Measurements from ENCODE around the gene ITPR1.

ITPR1 gene

DNA sequence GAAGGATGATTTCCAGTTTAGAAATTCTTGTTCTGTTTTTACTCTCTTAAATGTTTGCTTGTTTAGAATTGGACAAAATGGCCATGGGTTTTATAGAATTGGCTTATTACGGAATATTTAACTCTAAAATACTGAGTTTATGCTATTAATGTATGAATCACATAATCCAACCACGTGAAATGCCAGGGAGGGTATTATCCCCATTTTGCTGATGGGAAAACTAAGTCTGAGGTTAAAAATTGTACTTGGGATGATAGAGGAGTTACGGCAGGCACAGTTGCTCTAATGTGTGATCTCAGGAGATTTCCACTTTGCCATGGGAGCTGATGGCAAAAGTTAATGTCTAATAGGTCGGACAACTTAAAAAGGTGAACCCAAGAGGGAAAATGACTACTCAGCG, 194.4 kb downstream of the ITPR1 start:
- DNase-seq, result no peak

DNA sequence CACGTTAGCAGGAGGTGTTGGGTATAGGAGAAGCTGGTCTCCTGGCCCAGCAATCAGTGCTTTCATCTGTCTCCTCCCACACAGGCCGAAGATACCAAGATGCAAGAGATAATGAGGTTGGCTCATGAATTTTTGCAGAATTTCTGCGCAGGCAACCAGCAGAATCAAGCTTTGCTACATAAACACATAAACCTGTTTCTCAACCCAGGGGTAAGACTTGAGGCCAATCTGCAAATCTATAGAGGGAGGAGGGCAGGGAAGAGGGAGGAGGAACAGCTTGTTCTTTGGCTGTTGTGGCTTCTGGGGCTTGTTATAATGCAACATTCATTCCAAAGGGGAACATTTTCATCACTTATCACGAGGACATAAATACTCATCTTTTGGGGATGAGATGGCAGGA, 195.3 kb downstream of the ITPR1 start:
- DNase-seq, result no peak

DNA sequence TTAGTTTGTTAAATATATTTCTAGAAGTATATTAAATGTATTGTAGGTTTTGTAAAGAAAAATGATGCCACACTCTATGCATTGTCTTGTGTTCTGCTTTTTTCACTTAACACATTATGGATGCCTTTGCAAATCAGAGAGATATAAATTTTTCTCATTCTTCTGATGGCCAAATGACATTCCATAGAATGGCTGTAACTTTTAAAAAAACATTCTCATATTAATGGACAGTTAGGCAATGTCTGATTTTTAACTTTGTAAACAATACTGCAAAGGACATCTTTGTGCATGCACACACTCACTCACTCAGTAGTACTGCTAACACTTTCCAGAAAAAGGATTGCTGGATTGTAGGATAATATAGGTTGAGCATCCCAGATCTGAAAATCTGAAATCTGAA, 195.9 kb downstream of the ITPR1 start:
- no peak for DNase-seq

DNA sequence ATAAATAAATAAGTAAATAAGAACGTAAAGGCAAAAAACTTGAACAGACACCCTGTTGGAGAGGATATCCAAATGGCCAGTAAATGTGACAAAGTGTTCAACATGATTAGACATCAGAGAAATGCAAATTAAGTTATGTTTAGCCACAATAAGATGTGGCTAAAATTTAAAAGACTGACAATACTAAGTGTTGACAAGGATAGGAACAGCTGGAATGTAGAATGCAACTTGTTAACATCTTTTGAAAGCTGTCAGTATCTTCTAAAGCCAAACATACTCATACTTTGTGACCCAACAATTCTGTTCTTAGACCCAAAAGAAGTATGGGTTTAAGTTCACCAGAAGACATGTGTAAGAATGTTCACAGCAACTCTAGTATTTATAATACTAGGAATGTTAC, 197.1 kb downstream of the ITPR1 start:
- DNase-seq, result no peak

DNA sequence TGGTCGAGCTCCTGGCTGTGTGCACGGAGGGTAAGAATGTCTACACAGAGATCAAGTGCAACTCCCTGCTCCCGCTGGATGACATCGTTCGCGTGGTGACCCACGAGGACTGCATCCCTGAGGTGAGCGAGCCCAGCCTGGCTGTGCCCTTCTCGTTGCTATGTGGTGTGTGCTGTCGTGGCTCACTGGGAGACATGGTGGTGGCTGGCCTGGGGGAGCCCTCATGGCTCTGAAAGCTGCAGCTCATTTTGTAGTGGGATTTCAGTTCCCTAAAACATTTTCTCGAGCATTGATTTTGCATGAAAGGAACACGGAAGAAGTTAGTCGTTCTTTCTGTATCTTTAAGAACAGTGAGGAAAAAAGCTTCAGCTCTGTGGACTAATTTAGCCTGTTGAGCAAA, 200.5 kb downstream of the ITPR1 start:
- DNase-seq, result no peak

DNA sequence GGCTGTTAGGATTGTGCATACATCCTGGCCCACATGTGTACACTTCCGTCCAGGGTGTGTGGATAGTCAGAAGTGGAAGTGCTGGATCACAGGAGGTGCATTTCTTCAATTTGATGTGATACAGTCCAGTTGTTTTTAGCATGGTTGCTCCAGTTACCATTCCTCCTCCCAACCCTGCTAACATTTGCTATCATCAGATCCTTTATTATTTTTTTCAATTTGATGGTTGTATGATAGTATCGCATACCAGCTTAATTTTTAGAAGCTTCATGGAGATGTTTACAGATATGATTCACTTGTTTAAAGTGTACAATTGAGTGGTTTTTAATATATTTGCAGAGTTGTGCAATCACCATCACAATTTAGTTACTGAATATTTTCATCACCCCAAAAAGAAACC, 202.7 kb downstream of the ITPR1 start:
- no peak for DNase-seq

DNA sequence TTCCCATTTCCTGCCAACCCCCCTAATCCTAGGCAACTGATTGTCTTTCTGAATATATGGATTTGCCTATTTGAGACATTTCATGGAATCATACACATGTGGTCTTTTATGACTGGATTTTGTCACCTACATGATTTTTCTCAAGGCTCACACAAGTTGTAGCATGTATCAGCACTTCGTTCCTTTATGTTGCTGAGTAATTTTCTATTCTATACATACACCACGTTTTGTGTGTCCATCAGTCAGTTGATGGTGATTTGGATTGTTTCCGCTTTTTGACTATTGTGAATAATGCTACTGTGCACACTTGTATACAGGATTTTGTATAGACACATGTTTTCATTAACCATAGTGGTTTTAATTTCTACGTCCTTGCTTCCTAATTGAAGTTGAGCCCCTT, 203.1 kb downstream of the ITPR1 start:
- DNase-seq, result no peak

DNA sequence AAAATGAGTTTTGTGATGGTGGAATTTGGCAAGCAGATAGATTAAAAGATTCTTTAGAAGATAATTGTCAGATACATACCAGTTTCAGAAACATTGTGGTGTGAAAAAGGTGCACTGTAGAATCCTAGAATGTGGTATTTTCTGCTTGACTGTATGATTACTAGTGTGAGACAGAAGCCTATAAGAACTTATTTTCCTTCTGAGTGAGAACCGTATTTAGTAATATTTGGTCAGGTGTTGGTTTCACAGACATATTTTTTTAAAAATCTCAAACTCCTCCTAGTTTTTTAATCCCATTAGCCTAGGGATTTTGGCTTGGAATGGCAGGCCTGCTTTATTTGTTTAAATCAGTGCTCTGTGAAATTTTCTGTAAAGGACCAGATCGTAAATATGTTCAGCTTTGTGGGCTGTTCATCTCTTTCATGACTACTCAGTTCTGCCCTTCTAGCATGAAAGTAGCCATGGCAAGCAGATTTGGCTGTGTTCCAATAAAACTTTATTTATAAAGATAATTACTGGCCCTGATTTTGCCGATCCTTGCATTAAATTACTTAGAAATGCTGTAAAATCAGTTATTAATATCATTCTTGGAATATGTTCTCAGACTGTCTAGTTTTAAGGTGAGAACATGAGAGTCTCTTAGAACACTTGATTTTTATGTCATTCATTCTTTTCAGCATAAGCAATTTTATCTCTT, 205.1 kb downstream of the ITPR1 start:
- no peak for DNase-seq

DNA sequence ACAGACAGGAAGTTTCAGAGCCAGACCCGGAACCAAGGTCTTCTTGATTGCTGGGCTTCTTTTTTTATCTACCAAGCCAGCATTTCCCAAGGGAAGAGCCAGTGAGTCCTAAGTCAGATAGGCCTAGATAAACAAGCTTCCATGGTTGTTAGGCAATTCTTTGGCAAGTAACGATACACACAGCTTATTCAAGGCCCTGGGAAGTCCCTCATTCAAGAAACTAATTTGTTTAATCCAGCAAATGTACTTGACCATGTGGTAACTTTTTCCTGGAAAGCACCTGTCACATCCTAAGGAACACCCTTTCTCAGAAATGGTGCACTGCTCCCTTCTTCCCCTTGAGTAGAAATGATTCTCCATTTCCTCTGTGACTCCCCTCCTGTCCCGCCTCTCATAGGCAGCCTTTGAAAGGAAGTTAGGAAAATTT, 209.9 kb downstream of the ITPR1 start:
- DNase-seq, result peak in 1 of 5 donors; percentile 23

DNA sequence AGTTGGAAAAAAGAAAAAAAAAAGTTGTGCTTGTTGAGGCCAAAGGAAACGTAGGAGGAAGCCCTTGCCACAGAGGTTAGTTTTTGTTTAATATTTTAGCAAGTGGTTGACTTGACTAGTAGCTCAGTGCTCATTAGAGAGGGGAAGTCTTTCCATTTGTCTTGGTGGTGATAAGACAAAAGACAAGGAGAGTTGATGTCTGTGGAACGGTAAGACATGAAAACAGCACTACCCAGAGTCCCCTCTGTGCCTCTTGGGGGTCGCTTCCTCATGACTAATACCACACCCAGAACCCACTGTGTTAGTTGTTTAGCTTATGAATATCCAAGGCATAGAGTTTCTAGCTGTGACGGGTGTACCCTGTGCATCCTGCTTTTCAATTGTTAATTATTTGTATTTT, 211.4 kb downstream of the ITPR1 start:
- no peak for DNase-seq

DNA sequence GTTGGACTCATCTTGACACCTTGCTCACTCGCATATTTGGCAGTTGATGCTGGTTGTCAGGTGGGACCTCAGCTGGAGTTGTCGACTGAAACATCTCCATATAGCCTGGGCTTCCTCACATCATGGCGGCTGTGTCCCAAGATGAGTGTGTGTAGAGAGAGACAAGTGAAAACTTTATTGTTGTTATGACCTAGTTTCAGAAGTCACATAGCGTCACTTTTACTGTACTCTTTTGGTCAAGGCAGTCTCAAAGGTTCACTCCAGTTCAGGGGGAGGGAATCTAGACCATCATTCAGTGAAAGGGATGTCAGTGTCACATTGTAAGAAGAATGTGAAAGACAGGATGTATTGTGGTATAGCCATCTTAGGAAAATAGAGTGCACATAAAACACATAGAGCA, 214.2 kb downstream of the ITPR1 start:
- DNase-seq, result no peak

DNA sequence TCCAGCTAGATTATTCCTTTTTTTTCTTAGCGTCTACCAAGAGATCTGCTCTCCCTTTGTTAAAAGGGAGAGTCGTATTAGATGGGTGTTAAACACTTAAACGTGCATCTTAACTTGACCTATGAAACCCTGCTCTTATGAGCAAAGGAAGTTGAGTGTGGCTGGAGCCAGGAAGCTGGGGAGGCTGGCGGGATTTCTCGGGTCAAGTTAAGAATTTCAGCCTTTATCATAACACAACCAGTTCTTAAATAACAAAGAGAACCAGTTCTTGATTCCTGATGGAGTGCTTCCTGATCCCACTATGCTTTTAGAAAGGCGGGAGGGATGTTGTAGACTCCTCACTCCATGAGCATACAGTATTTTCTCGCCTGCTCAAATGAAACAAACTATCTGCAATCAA, 215.1 kb downstream of the ITPR1 start:
- no peak for DNase-seq

DNA sequence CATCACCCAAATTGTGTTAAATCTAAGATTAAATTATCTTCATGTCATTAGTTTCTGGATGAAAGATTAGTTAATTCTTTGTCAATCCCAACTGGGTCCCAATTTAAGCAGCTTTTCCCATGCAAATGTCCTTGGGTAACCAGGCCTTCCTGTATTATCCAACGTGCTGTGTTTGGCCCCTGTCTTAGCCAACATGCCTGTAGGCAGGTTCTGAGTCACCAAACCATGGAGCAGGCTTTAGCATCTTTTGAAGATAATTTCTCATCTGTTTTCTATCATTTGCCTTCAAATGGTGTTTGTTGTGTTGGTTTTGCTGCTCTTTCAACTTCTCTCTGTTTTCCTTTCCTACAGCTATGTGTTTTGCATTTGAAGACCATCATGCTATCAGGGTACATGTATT, 216.2 kb downstream of the ITPR1 start:
- no peak for DNase-seq

DNA sequence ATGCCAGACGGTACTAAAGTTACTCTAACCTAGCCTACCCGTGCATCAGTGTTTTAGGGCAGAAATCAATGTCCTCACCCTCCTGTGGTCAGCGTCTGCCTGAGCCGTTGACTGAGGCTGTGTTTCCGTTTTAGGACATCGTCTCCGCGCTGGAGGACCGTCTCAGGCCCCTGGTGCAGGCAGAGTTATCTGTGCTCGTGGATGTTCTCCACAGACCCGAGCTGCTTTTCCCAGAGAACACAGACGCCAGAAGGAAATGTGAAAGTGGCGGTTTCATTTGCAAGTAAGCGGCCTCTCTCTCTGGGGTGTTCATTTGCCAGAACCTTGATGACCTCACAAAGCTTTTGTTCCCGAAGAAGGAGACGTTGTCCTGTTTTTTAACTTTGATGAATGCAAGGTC, 217.0 kb downstream of the ITPR1 start:
- no peak for DNase-seq

DNA sequence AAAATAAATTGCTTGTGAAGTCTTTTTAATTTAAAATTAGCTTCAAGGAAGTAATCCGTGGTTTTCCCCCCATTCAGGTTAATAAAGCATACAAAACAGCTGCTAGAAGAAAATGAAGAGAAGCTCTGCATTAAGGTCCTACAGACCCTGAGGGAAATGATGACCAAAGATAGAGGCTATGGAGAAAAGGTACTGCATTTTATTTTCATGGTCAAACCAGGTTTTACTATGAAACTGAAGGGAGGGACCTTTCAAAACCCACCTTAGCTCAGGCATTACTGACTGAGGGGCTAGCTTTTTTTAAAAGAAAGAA, 218.5 kb downstream of the ITPR1 start:
- no peak for DNase-seq

DNA sequence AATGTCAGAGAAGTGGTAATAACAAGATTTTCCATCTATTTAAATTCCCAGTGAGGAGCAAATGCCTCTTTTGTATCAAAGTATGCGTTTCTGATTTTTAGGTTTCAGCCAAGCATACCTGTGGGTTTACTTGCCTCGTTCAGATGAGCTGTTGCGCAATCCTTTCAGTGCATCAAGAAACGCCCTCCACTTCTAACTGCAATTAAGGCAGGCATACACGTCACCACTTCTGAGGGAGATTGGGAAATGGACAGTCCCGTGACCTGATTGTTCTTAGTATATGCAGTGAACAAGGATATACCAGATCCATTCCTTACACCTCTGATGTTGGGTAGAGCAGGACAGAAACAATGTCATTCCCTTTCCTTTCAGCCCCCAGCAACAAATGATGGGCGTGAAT, 219.0 kb downstream of the ITPR1 start:
- no peak for DNase-seq

DNA sequence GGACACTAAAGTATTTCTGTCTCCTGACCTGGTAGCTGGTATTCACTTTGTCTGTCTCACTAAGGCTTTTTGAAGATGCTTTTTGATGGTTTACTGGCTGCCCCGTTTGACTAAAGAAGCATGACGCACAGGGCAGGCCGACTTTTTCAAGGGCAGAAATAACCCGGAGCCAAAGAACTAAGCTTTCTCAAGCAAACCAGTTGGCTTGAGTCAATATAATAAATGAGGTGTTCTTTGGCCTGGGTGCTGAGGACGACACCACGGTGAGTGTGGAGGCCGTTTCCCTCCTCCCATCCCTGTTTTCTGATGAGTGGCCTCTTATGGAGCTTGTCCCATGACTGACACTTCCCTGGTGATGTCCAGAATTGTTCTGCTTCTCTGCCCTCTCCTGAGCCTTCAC, 220.9 kb downstream of the ITPR1 start:
- DNase-seq, result no peak

DNA sequence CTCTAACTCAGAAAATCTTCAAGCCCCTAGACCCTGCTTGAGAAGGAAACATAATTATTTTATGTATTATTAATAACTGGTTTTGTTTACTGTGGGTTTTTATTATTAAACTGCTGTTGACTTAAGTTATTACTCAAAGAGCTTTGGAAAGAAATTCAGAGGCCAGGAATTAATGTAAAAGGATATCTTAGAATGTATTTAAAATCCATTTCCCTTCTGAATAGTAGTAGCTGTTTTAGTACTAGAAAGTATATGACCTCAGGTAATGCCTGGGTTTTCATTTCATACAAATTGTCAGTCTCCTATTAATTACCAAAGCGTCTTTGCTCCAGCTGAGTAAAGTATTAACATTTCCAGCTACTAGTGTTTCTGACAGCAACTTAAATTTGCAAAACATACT, 223.1 kb downstream of the ITPR1 start:
- no peak for DNase-seq

DNA sequence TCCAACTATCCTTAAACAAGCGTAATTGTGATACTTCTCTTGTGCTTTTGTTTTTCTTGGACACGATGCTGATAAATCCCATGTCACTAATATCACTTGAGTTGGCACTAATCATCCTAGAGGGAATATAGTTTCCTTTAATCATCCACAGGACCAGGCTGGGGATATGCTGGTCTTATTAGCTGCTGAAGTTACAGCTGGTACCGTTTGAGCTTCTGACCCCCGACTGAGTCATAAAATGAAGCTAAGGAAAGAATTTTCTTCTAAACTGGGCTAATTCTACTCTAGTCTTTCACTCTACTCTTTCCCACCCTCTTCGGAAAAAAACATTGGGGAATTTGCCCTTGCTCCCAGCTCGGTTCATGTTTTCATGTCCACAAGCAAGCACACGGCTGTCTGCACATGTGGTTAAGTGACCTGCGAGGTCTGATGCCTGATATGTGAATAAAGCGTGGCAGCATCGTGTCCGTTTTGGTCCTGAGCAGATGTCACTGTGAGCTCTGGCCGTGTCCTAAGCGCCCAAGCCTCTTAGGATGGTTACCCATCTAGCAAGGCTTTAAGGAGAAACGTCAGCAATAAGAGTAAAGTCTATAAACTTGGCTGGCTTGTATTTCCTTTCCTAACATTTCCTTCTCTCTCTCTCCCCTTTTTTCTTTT, 223.7 kb downstream of the ITPR1 start:
- DNase-seq, result no peak

DNA sequence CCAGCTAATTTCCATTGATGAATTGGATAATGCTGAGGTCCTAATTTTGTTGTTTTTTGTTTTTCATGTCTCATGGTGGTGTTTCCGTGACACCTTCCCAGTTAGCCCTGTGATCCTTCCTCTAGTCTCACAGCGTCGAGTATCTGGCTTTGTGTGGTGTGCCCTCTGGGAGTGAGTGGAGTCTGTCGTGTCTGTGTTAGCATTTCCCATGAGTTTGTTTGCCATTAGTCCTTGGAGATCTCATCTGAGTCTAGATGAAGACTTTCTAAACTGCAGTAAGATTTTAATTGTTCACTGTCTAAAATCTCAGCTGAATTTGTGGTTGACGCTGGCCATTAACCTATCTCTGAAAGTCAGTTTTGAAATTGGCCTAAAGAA, 224.2 kb downstream of the ITPR1 start:
- no peak for DNase-seq

DNA sequence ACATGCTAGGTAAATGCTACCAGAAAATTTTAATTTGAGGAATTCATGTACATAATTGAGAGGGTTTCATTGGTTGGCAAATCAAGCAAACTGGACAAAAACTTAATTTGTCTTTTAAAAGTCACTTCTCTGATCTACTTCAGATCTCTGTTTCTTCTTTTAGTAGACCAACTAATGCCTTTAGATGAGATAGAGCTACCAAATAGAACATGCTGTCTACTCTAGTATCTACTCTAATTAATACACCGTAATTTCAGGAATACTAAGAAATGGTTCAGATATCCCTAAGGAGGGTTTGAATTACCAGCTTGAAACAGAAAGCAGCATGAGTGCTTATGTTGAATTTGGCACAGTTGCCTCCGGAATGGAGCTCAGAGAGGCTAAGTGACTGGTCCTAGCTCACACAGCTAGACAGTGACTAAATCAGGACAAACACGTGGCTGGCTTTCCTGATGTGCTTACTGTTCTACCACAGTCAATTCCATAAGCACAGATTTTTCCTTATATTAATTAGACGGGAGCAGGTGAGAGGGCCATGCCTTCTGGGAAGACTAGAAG, 225.1 kb downstream of the ITPR1 start:
- no peak for DNase-seq

DNA sequence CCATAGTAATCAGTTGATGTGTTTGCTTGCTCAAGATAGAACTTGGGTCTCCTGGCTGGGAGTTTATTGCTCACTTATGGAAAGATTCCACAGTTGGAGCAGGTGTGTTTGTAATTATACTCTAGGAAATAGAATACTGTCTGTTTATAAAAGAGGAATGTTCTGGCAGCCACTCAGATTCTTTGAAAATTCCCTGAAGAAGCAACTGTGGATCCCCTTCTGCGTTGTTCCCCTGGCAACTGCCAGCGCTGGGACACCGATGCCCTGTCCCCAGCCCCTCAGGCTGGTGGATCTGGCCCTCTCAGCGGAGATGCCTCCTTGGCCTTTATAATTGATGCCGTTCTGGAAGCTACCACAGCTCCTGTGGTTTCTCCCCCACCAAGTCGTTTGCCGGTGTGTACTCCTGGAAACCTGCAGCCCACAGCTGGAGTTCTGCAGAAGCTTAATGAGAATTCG, 225.9 kb downstream of the ITPR1 start:
- DNase-seq, result no peak

DNA sequence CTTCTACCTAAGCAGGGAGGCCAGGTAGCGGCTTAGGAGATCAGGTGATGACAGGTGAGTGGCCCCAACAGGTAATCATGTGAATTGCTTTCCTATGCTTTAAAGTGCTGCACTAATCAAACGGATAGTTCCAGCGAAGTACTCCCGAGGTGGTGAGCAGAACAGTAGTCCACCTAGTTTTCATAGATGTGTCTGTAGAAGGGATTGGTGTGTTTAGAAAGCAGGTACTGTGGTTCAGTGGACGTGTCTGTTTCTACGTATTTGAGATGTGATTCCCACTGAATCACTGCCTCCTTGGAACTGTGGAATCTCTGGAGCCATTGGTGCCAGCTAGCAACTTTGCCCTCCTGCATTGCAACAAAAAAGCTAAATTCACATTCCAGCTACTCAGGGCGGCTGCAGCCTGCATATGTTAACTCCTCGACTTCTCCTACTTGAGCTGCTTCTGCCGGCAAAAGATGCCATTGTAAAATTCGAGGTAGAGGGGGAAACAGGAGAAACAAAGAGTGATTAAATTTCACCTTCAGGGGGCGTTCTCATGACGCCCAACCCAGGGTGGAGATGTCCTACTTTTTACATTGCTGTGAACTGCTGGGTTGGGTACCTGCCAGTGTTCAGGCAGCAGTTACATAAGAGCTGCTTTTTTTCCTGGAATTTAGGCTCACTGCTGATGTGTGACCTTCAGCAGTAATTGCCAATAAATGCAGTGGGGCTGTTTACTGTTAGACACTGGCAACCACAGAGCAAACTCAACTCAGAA, 227.3 kb downstream of the ITPR1 start:
- peak in 1 of 5 donors; percentile 48 for DNase-seq

DNA sequence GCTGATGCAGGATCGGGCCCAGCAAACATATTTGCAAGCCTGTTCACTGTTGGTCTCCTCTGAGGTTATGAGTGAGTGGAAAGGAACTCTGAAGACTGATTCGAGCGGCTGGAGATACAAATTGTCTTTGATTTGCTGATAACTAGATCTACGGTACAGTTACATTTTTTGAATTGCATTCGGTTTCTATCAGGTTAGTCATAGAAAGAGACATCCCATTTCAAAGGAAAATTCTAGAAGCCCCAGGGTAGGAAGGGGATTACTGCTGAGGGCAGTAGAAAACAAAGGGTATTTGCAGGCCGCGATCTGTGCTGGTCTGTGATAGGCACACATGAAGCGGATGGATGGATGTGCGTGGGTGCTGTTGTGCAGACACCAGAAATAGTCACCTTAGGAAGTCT, 228.4 kb downstream of the ITPR1 start:
- no peak for DNase-seq
